GM21825 (cell line): ENCODE results near the gene NFIX.
A peak's percentile ranks its signal among the peaks of the same experiment; 100 is the strongest.

Source experiments
- ATAC-seq: cut with Tn5 transposase; IDR thresholded peaks from one replicate; pipeline ENCODE4 v1.9.1; 2021; ENCODE audit warnings: mild to moderate bottlenecking, moderate library complexity; ENCODE audit not compliant: unreplicated experiment

NFIX gene

DNA sequence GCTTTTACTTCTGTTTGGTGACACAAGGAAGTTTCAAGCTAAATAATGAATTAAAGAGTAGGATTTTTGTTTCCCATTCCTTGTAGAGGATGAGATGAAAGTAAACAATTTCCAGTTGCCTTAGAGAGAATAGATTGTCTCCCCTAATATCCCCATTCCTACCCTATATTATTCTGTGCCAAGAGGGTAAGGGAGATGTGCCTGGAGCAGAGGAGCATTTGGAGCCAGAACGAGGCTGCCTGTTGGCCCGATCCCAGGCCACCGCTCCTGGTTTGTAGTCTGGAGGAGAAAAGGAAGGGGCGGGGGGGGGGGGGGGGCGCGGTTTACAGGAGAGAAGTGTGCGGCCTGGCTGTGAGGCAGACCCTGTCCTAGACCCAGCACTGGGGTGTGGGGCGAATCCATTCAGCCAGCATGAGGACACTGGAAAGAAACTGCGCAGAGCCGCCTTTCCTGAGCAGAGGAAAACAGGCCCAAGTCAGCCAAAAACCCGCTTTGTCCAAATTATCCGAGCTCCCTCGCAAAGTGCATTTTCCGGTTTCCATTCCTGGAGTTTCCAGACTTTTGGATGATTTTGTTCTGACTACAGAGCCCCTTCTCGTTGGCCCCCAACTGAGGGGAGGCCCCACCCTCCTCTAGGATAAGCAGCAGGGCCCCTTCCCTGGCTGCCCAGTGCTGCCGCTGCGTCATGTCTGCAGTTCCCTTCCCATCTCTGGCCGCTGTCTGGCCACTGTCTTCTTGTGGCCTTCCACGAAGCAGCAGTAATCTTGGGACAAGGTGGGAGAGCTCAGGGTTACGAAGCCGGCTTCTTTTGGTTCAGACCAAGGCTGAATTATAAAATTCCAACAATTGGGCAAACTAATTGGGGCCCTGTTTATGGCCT lies 23.0 kb downstream of the NFIX start:
- ATAC-seq, result no peak

DNA sequence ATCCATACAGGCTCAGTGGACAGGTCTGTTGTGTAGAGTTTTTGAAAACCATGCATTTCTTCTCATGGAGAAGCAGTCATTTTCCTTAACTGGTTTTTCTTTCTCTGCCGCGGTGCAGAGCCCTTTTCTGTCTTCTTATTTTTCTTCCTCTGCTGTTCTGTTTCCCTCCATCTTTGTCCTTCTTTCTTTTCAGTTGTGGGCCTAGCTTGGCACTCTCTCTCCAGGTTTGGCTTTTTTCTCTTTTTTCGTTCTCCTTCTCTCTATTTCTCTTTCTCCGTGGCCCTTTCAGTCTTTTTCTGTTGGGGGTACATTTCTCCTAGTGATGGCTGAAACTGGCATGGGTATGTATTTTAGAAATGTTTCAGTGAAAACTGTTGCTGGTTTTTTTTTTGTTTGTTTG lies 24.1 kb downstream of the NFIX start:
- no peak for ATAC-seq

DNA sequence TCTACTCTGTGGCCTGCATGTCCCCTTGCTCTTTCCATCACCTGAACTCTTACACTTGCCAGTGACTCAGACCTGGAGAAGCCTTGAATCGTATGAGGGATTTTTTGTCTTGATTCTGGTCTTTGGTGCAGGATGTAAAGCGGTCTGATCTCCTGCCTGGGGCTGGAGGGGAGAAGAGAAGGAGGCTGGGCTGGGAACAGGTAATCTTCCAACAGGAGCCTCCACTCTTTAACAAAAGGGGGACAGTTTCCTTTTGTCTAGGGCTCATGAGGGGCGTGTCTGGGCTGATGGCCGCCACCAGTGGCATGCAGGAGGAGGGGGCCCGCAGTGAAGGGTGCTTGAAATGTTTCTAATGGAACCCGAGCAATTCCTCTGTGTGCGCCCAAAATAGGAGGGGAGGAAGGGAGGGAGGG lies 24.7 kb downstream of the NFIX start:
- ATAC-seq, result no peak

DNA sequence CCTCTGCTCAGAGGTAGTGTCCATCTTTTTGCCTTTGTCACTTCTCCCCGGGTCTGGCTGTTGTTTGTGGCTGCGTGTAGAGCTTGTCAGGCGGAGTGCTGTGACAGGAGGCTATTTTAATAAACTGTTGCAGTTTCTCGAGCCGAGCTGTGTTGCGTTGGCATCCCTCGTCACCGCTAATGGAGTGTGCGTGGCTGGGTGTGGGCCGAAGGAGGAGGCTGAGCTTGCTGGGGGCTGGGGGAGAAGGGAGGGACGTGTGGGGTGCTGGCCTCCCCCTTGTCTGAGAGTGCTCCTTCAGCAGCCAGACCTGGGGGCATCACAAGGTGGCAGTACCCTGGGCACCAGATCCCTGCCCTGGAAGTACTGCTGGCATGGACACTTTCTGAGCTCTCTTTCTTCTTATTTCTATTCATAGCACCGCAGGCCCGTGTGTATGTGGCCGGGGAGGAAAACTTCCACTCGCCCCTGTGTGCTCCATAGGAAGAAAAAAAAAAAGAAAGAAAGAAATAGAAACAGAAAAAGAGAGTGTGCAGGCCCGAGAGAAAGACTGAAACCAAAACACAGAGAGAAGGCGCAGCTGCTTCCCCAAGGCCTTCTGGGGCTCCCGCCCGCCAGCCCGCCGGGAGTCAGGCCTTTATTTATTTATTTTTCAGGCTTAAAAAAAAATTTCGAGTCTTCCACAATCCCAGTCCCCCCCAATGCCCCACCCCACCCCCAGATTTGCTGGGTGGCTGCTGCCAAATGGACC lies 27.0 kb downstream of the NFIX start:
- ATAC-seq, result peak; percentile 68

DNA sequence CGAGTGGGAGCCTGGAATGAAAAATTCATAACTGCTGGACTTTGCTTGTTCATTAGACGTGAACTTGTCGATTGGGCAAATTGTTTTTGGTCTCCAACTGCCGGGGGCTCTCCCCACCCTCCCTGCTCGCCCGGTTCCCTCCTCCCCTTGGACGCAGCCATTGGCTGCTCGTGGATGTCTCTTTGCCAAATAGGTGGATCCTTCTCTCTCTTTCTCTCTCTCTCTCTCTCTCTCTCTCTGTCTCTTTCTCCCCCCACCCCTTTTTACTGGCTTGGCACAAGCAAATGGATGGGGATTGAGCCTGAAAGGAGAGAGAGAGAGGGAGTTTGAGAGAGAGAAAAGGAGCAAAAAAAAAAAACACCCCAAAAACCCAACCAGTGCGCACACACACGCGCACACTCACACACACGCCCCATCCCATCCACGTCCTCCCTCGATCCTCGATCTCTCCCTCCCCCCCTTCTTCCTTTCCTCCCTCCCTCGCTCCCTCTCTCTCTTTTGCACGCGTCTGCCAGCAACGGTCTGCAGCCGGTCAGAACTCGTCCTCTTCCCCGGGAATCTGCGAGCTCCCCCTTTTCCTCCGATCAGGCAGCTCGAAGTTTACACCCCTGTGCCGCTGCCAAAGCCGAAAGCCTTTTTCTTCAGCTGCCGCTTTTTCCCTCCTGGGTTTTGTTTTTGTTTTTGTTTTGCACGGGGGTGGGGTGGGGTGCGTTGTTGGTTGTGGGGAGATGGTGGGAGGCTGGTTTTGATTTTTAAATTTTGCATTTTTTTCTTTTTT lies 27.8 kb downstream of the NFIX start:
- ATAC-seq, result peak; percentile 26

DNA sequence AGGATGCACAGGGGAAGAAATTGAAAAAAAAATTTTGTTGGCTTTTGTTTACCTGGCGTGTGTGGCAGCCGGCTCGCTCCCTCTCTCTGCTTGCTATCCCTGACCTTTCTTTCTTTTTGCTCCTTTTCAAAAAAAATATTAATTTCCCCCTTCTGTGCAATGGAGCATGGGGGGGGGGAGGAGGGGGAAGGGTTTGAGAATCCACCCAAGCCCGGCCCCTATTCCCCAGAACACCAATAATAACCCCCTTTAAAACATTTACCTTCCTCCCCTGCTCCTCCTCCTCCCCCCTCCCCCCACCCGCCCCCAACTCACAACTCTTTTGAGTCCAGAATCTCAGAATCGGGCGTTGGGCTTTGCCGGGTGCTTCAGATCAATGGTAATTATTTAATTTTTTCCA lies 28.4 kb downstream of the NFIX start:
- ATAC-seq, result no peak

DNA sequence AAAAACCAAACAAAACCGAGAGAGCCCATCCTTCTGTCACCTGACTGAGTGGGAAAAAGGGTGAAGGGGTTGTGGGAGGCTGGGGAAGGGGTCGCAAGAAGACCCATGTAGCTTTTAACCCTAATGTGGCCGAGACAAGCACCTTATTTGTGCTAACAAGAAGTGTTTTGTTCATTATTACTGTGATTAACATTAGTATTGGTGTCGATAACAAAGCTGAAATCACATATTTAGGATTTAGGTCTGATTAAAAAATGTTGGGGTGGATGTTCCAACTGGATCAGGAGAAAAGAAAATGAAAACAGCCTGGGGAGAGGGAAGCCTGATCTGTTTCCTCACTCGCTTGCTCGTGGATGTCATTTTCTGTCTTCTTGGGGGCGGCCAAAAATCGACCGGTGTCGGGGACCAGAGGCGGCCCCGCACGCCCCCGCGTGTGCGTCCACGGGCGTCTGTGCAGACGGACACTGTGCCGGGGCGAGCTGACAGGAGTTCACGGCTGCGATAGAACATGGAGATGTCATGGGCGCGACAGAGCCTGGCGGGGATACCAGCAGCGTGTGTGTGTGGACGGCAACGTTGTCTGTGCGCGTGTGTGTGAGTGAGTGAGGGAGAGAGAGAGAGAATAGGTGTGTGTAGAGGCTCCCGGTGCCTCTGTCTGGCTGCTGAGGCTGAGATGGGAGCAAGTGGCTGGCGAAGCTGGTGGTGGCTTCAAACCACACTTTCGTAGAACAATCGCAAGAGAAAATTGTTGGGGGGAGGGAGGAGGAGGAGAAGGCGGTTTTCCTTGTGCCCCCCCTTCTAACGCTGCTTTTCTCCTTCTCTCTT lies 29.1 kb downstream of the NFIX start:
- no peak for ATAC-seq

DNA sequence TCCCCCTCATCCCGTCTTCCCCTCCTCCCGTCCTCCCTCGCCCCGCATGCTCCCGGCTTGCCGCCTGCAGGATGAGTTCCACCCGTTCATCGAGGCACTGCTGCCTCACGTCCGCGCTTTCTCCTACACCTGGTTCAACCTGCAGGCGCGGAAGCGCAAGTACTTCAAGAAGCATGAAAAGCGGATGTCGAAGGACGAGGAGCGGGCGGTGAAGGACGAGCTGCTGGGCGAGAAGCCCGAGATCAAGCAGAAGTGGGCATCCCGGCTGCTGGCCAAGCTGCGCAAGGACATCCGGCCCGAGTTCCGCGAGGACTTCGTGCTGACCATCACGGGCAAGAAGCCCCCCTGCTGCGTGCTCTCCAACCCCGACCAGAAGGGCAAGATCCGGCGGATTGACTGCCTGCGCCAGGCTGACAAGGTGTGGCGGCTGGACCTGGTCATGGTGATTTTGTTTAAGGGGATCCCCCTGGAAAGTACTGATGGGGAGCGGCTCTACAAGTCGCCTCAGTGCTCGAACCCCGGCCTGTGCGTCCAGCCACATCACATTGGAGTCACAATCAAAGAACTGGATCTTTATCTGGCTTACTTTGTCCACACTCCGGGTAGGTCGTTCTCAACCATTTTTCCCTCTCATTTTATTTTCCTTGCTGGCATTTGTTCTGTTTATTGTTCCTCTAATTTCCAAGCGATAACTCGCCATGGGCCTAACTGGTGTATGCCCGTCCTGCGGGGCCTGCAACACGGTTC lies 29.8 kb downstream of the NFIX start:
- ATAC-seq, result no peak

DNA sequence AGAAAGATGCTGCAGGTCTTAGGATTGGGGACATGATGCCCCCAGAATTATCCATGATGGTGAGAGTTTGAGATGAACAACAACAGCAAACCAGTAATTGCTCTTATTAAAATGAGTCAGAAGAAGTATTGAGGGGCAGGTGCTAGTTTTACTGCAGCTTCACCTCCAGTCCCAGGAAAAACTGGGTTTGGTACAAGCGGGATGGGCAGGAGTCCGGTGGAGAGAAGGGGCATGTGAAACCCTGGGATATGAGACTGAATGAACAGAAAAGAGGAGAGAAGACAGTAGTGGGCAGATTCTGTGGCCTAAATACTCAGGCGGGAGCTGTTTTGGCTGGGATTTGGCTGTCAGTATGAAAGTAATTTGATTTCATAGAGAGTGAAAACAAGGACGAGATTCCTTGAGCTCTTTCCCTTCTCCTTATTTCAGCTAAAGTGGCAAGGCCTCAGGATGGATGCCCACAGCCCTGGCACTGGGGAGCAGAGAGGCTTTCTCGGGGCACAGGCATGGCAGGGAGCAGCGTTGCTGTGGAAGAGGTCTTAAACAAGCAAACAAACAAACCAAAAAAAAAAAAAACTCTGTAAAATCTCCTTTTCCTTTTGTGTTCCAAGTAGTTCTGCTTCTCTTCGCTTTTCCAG lies 30.7 kb downstream of the NFIX start:
- no peak for ATAC-seq

DNA sequence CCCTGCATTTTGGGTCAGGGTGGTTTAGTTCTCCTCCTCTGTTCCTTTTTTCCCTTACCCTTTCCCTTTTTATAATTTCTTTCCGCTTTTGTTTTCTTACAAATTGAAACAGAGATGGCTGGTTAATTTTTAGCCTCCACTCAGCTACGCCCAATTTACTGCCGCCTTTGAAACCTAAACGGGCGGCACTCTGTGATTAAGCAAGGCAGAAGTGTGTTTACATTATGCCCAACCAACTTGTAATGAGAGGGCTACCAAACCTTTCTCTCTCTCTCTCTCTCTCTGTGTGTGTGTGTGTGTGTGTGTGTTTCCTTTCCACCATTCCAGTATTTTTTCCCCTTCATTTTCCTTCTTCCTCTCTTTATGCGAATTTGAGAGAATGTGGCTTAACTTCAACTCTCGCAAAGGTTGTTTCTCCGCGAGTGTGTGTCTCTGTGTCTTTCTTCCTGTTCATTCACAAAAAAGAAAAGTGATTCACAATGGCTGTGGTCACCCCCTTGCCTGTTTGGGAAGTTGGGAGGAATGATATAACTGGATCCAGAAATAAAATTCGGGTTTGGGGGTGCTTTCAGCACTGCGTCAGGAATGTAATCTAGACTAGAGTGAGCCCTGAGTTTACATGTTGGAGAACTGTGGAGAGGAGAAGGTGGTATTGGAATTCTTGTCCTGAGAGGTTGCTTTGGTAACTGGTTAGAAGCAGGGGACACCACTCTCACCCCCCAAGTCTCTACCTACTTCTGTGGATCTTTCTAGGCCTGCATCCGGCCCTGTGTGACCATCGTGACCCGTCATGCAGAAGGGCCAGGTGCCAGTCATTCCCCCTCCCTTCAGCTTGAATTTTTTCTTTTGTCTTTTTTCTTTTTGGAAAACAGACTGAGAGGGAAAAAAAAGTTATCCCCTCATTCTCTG lies 31.4 kb downstream of the NFIX start:
- no peak for ATAC-seq

DNA sequence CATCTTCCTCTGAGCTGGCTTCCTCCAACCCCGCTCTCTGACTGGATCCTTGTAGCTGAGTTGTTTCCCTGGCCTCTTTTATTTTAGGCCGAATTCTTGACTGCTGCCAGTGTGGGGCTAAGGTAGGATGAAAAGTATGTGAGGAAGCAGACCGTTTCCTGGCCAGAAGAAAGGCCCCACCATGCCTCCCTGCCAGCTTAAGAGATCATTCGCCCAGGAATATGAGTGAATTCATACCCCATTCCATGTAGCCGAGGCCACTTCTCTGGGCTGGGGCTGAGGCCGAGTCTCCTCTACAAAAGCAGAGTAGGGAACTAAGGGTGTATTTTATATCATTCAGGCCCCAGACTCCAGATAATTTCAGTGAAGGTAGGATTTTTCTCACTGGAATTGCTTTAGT lies 32.3 kb downstream of the NFIX start:
- no peak for ATAC-seq

DNA sequence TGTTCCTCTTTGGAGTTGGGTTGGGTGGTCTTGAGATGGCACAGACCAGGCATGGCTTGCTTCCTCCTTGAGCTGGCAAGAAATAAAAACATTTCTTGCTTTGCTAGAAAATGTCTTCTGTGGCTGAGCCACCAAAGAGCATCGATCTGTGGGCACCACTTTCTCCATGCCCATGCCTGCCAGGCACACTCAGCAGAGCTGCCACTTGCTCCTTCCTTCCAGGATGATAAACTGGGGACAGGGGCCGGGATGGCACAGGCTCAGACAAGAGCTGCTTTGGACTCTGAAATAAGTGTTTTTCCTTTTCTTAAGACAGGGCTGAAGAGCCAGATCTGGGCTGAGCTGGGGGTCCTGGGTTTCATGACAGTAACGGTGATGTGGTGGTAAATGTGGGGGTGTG lies 32.8 kb downstream of the NFIX start:
- no peak for ATAC-seq

DNA sequence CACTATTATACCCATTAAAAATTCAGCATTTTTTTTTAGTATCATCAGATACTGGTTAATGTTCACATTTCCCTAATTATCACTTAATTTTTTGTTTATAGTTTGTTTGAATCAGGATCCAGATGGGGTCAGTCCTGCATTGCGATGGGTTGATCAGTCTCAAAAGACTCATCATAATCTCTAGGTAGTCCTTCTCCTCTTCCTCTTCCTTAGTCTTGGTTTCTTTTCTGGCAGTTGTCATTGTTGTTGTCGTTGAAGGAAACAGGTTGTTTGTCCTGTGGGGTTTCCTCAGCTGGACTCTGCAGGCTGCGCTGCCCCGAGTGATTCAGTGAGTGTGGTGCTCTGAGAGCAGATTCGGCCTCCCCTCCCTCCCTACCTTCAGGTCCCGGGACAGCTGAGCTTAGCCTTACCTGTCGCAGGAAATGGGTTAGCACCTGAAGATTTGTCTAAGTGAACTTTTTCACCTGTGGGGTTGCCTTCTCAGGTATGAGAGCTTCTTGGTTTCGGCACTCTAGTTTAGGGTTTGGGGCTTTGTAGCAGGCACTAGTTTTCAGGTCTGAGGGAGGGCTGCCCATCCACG lies 34.1 kb downstream of the NFIX start:
- no peak for ATAC-seq

DNA sequence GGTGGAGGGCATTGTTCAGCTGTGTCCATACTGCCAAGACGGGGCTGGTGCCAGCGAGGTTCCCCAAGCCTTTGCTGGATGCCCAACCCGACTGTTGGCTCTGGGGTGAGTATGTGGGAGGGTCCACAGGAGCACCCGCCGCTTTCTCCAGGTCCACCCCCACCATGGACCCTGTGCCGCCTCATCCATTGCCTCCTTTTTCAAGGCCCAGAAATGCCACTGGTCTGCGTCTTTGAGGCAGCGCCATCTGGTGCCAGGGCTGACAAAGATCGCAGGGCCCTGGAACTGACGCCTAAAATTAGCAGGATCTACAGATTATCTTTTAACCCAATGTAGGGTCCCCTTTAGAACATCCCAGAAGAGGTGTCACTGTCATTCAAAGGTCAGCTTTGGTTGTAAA lies 34.6 kb downstream of the NFIX start:
- no peak for ATAC-seq

DNA sequence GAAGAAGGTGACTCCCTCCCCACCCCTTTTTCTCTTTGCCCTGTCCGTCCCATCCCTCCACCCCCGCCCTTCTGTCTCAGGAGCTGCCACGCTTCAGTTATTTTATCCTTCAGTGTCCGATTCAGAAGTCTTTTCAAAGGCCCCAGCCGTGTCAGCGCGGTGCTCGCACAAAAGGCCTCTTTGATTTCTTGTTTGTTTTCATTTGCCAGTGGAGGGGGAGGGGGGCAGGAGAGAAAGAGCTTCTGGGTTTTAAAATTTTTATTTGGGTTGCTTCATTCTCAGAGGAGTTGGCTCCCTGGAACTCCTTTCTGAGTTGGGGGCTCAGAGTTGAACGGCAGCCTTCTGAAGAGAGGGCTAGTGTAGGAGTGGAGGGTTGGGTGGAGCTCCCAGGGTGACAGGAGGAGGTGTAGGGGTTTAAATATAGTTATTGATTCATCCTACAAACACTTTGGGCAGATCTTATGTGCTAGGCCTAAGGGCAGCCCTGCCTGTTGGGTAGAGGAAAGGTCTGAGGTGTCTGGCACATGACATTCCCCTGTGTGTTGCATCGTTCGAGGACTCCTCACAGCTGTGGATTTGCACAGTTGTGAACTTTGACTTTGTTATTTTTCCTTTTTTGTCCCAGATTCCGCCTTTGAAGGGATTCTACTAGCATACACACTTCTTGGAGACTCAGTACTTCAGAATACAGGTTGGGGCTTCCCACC lies 36.8 kb downstream of the NFIX start:
- no peak for ATAC-seq

DNA sequence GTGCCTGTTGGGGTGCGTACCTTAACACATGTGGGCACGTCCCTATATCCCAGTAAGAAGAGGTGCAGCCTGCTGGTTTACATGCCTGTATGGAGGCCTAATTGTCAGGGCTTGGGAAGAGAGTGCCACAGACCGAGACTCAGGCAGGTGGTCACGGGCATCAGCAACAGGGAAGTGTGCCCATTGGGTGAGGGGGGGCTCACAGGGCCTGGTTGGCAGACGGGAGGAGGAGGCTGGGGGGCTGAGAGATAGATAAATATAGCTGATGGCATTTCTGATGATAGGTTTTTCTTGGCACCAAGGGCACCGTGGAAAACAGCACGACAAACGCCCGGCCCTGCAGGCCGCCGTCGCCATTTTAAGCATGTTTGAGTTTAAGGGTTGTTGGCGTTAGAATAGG lies 37.6 kb downstream of the NFIX start:
- no peak for ATAC-seq

DNA sequence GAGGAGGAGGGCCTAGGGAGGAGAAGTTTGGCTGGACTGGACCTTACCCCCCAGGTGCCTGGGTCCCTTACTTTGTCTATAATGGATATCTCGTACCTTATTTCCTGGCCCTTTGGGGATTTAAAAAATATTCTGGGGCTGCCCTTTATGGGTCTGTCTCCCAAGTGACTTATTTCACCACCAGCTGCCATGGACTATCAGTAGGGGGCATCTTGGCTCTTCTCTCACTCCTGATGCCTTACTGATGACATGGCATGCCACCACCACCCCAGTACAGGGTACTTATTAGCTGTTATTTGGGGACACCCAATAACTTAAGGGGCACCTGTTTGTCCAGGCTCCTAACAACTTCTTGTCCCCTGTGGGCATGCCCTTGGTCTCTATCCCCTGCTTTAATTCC lies 38.0 kb downstream of the NFIX start:
- ATAC-seq, result no peak
